ENCODE results near the gene IP6K1.

IP6K1 gene

DNA sequence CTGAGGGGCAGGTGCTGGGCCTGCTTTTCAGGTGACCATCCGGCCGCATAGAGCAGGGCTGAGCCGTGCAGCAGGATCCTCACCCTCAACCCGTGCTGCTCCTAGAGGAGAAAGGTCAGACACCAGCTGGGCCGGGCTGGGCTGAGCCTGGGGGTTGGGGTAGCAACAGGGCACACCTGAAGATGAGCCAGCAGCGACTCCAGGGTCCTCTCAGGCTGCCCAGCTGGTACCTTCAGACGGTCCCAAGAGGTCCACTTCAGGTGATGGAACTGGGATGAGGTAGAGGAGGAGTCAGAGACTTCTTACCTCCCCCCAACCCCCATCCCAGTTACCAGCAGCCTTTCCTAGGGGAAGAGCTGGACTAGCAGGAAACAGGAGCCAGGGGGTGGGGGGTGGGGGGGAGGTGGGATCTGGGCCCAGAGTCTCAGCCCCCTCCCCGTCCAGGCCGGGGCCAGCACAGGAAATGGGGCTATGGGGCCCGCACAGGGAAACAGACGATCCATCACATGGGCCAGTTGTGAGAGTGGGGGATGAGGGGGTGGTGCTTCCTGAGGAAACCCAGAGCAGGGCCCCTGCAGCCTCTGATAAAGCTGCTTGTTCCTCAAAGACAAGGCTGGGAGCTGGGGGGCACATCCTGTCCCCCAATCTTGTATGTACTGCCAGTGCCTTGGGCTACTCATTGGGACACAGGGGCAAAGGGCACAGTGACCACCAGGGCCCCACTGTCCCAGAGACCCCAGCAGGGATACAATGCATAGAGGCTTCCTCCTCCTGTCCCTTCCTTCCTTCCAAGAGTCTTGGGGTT is 19.8 kb upstream of the IP6K1 start:
- TF ChIP-seq, protein P1, sequence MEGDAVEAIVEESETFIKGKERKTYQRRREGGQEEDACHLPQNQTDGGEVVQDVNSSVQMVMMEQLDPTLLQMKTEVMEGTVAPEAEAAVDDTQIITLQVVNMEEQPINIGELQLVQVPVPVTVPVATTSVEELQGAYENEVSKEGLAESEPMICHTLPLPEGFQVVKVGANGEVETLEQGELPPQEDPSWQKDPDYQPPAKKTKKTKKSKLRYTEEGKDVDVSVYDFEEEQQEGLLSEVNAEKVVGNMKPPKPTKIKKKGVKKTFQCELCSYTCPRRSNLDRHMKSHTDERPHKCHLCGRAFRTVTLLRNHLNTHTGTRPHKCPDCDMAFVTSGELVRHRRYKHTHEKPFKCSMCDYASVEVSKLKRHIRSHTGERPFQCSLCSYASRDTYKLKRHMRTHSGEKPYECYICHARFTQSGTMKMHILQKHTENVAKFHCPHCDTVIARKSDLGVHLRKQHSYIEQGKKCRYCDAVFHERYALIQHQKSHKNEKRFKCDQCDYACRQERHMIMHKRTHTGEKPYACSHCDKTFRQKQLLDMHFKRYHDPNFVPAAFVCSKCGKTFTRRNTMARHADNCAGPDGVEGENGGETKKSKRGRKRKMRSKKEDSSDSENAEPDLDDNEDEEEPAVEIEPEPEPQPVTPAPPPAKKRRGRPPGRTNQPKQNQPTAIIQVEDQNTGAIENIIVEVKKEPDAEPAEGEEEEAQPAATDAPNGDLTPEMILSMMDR (IDR thresholded peaks at IDR 0.05), result no peak

GRCh38 chr3:49805367-49805782 is 19.0 kb upstream of the IP6K1 start:
- TF ChIP-seq, protein P1 (IDR thresholded peaks at IDR 0.05), result no peak

DNA sequence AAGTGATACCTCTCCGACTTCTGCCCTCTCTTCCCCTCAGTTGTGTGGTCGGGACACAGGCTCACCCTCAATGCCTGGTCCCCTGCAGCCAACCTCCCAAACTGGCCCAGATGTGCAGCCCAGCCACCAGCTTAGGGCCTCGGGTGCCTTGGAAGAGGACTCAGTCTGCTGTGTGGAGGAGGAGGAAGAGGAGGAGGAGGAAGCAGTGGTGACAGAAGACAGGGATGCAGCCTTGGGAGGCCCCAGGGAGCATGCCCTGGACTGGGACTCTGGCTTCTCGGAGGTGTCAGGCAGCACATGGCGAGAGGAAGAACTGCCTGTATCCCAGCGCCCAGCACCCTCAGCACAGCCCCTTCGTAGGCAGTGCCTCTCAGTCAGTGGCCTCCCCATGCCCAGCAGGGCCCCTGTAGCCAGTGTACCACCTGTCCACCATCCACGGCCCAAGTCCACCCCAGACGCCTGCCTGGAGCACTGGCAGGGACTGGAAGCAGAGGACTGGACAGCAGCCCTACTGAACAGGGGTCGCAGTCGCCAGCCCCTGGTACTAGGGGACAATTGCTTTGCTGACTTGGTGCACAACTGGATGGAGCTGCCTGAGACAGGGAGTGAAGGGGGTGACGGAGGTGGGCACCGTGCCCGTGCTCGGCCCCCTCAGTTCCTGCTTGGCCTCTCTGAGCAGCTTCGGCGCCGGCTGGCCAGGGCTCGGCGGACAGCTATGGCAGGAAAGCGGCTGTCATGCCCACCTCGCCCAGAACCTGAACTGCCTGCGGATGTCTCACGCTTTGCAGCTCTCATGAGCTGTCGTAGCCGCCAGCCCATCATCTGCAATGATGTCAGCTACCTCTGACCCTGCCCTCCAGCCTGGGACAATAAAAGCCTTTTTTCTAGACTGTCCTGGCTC is 18.0 kb upstream of the IP6K1 start:
- TF ChIP-seq, protein P1 (IDR thresholded peaks at IDR 0.05), result no peak

- TF ChIP-seq, protein P1 (IDR thresholded peaks at IDR 0.05), result no peak
Measured at GRCh38 chr3:49803465-49804140, 17.3 kb upstream of the IP6K1 start.

DNA sequence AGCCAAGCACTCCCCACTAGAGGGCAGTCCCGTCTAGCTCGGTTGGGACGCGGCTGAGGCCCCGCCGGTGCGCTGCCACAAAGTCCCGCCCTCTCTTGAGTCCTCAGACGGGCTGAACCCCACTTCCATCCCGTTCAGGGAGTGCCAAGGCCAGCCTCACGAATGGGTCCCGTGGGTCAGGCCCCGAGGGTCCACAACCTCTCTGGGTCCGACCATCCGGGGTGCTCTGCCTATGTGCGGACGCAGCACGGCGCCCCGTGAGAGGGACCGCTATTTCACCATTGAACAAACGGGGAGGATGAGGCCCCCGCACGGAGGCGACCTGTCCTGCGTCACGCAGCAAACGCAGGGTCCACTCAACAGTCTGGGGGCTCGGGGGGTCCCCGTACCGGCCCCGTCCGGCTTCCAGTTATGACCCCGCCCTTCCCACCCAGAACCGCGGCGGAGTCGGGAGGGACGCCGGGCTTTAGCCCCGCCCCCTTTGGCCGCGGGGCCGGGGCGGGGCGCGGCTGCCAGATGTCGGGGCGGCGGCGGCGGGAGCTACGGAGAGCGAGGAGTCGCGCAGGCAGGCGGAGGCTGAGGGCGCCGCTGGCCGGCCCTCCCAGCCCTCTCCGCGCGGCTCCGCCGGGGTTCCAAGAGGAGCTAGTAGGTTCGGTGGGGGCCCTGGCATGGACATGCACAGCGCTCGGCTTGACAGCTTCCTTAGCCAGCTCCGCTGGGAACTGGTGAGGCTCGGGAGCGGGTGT is 16.6 kb upstream of the IP6K1 start, which contains the start of gene INKA1:
TSS of gene INKA1 (plus strand) at position 543 of the 746 bp plus-strand sequence. CDS start at position 675, 132 bp downstream.
- TF ChIP-seq, protein P1 (IDR thresholded peaks at IDR 0.05), result peak; percentile 86

GRCh38 chr3:49801160-49801559 is 14.8 kb upstream of the IP6K1 start:
- TF ChIP-seq, protein P1 (IDR thresholded peaks at IDR 0.05), result no peak

Data from LNCAP (cell line).